Endometrium (tissue), 2 donors: ENCODE measurements around the gene NID1.
"Not testable (repeated sequence)": the region's sequence is repeated elsewhere in the genome, so short reads cannot be mapped to it uniquely, and the experiment has no call there.

Experiments
- FAIRE-seq: peaks from 2 replicates; lab custom pipeline; 2012; peaks lifted over from hg19 to GRCh38; lab: Jason Lieb, UNC
- donor health status: control.
- donor health status: control.

The NID1 gene

DNA sequence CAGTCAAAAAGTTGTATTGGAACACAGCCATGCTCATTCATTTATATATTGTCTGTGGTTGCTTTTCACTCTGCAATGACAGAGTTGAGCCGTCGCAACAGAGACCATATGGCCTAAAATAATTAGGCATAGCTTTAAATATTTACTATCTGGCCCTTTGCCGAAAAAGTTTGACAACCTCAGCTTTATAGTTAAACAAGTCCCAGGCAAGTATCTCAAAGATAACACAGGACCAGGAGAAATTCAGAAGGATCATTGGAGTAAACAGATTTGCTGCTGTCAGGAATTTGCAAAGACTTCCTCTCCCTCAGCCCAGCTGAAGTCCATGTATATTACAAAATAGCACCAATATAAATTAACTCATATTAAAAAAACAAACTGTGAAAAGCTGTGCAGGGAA is 34.4 kb downstream of the NID1 start:
- no peak for FAIRE-seq

GRCh38 chr1:236029428-236029940 is 35.4 kb downstream of the NID1 start:
- no peak for FAIRE-seq

DNA sequence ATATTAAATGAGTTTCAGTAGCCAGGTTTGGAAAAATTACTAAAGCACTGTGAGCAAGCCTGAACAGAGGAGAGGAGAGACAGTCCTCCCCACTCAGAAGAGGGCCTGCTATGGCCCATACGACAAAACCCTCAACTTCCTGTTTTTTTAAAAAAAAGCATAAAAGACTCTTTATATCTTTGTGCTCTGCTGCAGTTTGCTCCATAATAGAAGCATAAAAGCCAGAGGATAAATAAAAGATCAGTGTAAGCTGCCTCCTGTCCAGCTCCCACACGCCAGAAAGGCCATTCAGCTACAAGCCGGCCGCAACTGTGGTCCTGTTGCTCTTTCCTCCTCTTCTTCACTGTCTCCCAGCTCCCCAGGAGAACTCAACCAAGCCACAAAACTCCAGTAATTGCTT is 37.8 kb downstream of the NID1 start:
- FAIRE-seq, result peak; percentile 39

DNA sequence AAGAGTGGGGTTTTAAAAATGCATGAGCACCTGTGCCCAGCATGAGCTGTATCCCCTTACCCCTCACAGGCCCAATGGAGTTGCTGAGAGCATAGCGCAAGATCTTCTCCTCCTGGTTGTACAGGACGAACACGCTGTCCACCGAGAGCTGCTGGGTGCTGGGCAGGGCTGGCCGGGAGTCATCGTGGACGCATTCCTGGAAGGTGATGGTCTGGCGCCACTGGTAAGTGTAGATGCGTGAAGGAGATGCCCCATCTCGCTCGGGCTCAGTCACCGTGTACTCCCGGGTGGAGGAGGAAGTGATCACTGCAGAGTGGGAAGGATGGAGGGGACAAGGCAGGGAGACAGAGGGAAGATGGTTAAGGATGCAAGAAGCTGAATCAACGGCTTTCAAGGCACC is 39.1 kb downstream of the NID1 start:
- FAIRE-seq, result no peak

DNA sequence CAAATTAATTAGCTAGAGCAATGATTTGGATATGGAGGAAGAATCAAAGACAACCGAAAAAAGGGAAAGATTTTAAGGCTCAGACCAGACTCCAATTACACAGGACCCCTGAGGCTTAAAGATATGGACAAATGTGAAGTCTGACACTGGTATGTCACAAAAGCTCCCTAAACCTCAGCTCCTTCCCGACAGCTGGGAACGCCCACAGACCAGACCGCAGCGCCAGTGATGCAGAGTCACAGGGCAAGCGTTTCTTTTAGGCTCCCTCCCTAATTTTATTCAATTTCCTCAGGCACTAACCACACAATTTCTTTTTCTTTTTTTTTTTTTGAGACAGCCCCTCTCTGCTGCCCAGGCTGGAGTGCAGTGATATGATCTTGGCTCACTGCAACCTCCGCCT is 40.2 kb downstream of the NID1 start:
- FAIRE-seq, result no peak

- FAIRE-seq, result no peak
Observed at GRCh38 chr1:236023926-236024565, 40.8 kb downstream of the NID1 start.

- no peak for FAIRE-seq
Observed at GRCh38 chr1:236021424-236022135, 43.3 kb downstream of the NID1 start.

GRCh38 chr1:236020359-236021219 is 44.3 kb downstream of the NID1 start:
- FAIRE-seq, result no peak

GRCh38 chr1:236018885-236019453 is 45.9 kb downstream of the NID1 start:
- peak; percentile 58 for FAIRE-seq

DNA sequence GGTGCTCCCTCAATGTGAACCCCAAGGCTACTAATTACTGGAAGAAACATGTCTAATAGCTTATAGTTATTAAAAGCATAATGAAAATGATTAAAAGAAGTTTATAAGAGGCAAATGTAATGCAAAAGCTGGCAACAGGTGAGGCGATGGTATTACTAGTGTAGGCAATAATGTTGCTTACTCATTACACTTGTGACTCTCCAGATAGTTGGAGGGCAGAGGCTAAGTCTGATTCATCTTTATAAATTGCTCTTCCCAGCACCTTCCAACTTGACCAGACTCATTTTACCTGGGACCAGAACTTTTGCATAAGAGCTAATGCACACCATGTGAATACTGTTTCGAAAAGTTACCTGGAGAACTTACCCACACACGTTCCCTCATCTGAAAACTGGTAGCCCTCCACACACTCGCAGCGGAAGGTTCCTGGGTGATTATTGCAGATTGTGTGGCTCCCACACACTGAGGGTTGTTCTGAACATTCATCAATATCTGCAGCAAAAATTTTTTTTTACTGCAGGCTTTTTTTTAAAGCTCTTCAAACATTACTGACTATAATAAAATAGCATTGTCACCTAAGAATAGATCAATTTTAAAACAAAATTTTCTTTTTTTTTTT is 48.0 kb downstream of the NID1 start:
- FAIRE-seq, result no peak

DNA sequence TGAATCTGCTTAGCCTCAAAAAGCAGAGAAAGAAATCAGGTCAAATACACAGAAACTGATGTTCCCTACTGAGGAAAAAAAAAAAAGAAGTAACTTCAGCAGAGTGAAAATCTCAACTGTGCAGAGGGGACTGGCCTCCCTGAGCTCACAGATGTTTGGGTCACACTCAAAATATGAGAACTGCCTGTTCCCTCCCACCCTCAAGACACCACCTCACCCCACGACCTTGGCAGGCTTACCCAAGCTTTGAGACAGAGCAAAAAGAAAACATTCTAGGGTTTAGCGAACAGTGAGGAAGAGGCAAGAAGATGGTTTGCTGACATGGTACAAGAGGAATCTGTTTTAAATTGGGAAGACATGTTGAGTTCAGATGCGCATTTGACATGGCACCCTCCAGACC is 48.8 kb downstream of the NID1 start:
- FAIRE-seq, result peak; percentile 95

GRCh38 chr1:236015539-236015938 is 49.4 kb downstream of the NID1 start:
- FAIRE-seq, result no peak

- no peak for FAIRE-seq
Observed at GRCh38 chr1:236013330-236013729, 51.6 kb downstream of the NID1 start.

GRCh38 chr1:236011641-236012040 is 53.2 kb downstream of the NID1 start:
- no peak for FAIRE-seq

GRCh38 chr1:236010443-236010842 is 54.4 kb downstream of the NID1 start:
- no peak for FAIRE-seq

DNA sequence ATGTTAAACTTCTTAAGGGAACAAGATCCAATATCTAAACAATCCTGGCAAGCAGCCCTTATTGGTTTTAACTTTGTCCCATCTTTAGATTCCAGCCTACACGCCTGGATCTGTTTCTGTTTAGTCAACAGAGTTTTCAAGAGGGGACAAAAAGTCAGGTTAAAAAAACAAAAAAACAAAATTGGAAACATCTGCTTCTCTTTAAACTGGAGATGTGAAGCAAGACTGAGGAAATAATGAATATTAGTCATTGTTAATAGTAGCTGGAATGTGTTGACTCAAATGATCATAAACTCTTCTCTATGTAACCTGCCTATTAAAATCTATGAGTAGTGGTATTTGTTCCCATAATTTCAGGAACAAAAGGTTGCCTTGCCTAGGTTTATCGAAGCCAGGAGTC is 55.0 kb downstream of the NID1 start:
- peak; percentile 97 for FAIRE-seq

- no peak for FAIRE-seq
Observed at GRCh38 chr1:236009191-236009590, 55.7 kb downstream of the NID1 start.

GRCh38 chr1:236007781-236008180 is 57.1 kb downstream of the NID1 start:
- FAIRE-seq, result no peak

- not testable (repeated sequence) for FAIRE-seq
Observed at GRCh38 chr1:236003058-236003457, 61.8 kb downstream of the NID1 start.

GRCh38 chr1:236002572-236002971 is 62.3 kb downstream of the NID1 start:
- no peak for FAIRE-seq

DNA sequence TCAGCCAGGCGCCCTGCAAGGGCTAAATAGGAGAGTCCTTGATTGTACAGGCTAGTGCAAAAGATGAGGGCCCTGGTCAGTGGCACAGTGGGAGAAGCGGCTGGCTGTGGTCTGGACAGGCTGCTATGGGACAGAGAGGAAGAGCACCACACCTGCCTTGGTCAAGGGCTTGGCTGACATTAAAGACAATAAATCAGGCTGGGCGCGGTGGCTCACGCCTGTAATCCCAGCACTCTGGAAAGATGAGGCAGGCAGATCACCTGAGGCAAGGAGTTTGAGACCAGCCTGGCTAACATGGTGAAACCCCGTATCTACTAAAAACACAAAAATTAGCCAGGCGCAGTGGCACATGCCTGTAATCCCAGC is 62.9 kb downstream of the NID1 start:
- no peak for FAIRE-seq

- no peak for FAIRE-seq
Observed at GRCh38 chr1:236000781-236001180, 64.1 kb downstream of the NID1 start.
